Fibroblast of lung (primary cell): ENCODE results near the gene TRIM14.

ENCODE experiments used
- EZH2 ChIP-seq: IDR thresholded peaks from 2 replicates; pipeline ENCODE4 v1.5.1; 2012; ENCODE audit warnings: low read length, control low read depth, mild to moderate bottlenecking; ENCODE audit errors: missing control alignments
- TF ChIP-seq, protein P1 (sequence below), 2 donors: IDR thresholded peaks in 1 of 2; conservative IDR thresholded peaks in 1 of 2; 1 replicate in 1 of 2; 2 replicates in 1 of 2; pipeline ENCODE4 v1.5.1; 2011 to 2012; ENCODE audit warnings: low read length in 2 of 2, control low read depth in 1 of 2, inconsistent platforms in 1 of 2, low read depth in 1 of 2, mild to moderate bottlenecking in 1 of 2

DNA sequence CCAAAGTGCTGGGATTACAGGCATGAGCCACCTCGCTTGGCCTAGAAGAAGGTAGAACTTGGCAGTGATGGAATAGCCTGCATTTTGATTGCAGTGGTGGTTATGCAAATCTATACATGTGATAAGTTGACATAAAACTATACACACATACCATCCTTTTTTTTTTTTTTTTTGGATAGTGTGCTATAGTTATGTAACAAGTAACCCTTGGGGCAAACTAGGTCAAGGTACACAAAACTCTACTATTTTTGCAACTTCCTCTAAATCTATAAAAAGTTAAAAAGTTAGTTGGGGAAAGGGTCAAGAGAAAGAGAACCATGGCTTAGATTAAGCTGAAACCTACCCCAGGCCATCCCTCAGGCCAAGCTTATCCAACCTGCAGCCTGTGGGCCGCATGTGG is 11.1 kb downstream of the TRIM14 start:
- TF ChIP-seq, protein P1, sequence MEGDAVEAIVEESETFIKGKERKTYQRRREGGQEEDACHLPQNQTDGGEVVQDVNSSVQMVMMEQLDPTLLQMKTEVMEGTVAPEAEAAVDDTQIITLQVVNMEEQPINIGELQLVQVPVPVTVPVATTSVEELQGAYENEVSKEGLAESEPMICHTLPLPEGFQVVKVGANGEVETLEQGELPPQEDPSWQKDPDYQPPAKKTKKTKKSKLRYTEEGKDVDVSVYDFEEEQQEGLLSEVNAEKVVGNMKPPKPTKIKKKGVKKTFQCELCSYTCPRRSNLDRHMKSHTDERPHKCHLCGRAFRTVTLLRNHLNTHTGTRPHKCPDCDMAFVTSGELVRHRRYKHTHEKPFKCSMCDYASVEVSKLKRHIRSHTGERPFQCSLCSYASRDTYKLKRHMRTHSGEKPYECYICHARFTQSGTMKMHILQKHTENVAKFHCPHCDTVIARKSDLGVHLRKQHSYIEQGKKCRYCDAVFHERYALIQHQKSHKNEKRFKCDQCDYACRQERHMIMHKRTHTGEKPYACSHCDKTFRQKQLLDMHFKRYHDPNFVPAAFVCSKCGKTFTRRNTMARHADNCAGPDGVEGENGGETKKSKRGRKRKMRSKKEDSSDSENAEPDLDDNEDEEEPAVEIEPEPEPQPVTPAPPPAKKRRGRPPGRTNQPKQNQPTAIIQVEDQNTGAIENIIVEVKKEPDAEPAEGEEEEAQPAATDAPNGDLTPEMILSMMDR (conservative IDR thresholded peaks at IDR 0.05 in 1 of 2, IDR thresholded peaks at IDR 0.05 in 1 of 2; ENCODE audit: low read depth in 1 of 2, low read length in 2 of 2) = no peak
- TF ChIP-seq EZH2 = no peak
